H1 (cell line): ENCODE data around the gene FYTTD1. TPM values are rescaled to one million over a fixed set of nuclear protein-coding genes. Genes with fewer than 3 reads are reported as not detected.

Source experiments
- CTCF ChIA-PET: fragments of 300-600 bp; sonication (Branson Sonifier 250); formaldehyde crosslinking; loops from one replicate; lab custom pipeline; 2021; ENCODE audit not compliant: partially characterized antibody; lab: Charles Lee
- POLR2A ChIA-PET: fragments of 300-600 bp; sonication (Branson Sonifier 250); formaldehyde crosslinking; loops from one replicate; lab custom pipeline; 2021; ENCODE audit warnings: inconsistent platforms; ENCODE audit not compliant: partially characterized antibody; lab: Charles Lee
- DNase-seq, 2 experiments: peaks; one replicate each; pipeline versions ENCODE4 v3.0.0 to v3.0.0-alpha.2; 2010 to 2022; ENCODE audit warnings: low spot score in 2 of 2, low read depth in 1 of 2, mixed read lengths in 1 of 2
- FAIRE-seq: peaks from 2 replicates; lab custom pipeline; 2011; peaks lifted over from hg19 to GRCh38; lab: Jason Lieb, UNC
- H2AFZ ChIP-seq: 2 replicates; pipeline ENCODE4 v1.8.1; 2012; ENCODE audit warnings: low read length, inconsistent platforms
- H2AK5ac ChIP-seq: 2 replicates; pipeline ENCODE4 v1.6.1; 2013; ENCODE audit warnings: low read depth, low read length
- H2BK120ac ChIP-seq: replicated peaks from 2 replicates; pipeline ENCODE3; 2013; ENCODE audit warnings: low read depth, low read length, inconsistent platforms
- H2BK12ac ChIP-seq: 2 replicates; pipeline ENCODE4 v1.6.1; 2013; ENCODE audit warnings: low read depth, low read length
- H2BK15ac ChIP-seq: 2 replicates; pipeline ENCODE4 v1.6.1; 2013; ENCODE audit warnings: low read length
- H2BK20ac ChIP-seq: 2 replicates; pipeline ENCODE4 v1.6.1; 2013; ENCODE audit warnings: low read length
- H2BK5ac ChIP-seq: 2 replicates; pipeline ENCODE4 v1.6.1; 2013; ENCODE audit warnings: low read depth, low read length
- H3K14ac ChIP-seq: 2 replicates; pipeline ENCODE4 v1.6.1; 2013; ENCODE audit warnings: inconsistent platforms; ENCODE audit not compliant: insufficient read length
- H3K18ac ChIP-seq: 2 replicates; pipeline ENCODE4 v1.6.1; 2013; ENCODE audit warnings: low read length; ENCODE audit errors: extremely low read depth
- H3K23ac ChIP-seq: 2 replicates; pipeline ENCODE4 v1.6.1; 2013; ENCODE audit warnings: inconsistent platforms; ENCODE audit not compliant: insufficient read length
- H3K23me2 ChIP-seq: 2 replicates; pipeline ENCODE4 v1.6.1; 2013; ENCODE audit warnings: low read depth, low read length
- H3K27ac ChIP-seq: 2 replicates; pipeline ENCODE4 v1.6.1; 2011; ENCODE audit warnings: low read depth, low read length, inconsistent platforms
- H3K27me3 ChIP-seq, 4 experiments: replicated peaks in 1 of 4; 1 replicate in 1 of 4; 2 replicates in 3 of 4; pipeline versions ENCODE4 v1.6.1 to v1.8.1; 2011 to 2013; ENCODE audit warnings: low read length in 3 of 4, mild to moderate bottlenecking in 3 of 4, inconsistent platforms in 2 of 4, mixed read lengths in 2 of 4, moderate library complexity in 1 of 4; ENCODE audit not compliant: control insufficient read depth in 3 of 4, insufficient read depth in 3 of 4; ENCODE audit errors: extremely low read depth in 1 of 4
- H3K36me3 ChIP-seq, 4 experiments: 2 replicates each; pipeline versions ENCODE4 v1.6.1 to v1.8.1; 2011 to 2013; ENCODE audit warnings: mild to moderate bottlenecking in 4 of 4, low read length in 3 of 4, moderate library complexity in 2 of 4, control low read depth in 1 of 4, inconsistent platforms in 1 of 4; ENCODE audit not compliant: insufficient read depth in 4 of 4, control insufficient read depth in 2 of 4
- H3K4ac ChIP-seq: replicated peaks from 2 replicates; pipeline ENCODE3; 2013; ENCODE audit warnings: low read length, low read depth, mixed read lengths, inconsistent platforms; ENCODE audit not compliant: insufficient read length
- H3K4me1 ChIP-seq, 4 experiments: replicated peaks in 1 of 4; 1 replicate in 1 of 4; 2 replicates in 3 of 4; pipeline versions ENCODE4 v1.6.1 to v1.8.1; 2011 to 2013; ENCODE audit warnings: low read length in 3 of 4, inconsistent platforms in 2 of 4, mixed read lengths in 1 of 4; ENCODE audit not compliant: insufficient read depth in 4 of 4, control insufficient read depth in 3 of 4
- H3K4me2 ChIP-seq, 2 experiments: 2 replicates each; pipeline versions ENCODE4 v1.6.1 to v1.8.1; 2011 to 2013; ENCODE audit warnings: low read depth in 2 of 2, low read length in 2 of 2, control low read depth in 1 of 2, inconsistent platforms in 1 of 2, mild to moderate bottlenecking in 1 of 2; ENCODE audit not compliant: insufficient read depth in 1 of 2
- H3K4me3 ChIP-seq, 4 experiments: fragments of 200-600, 300-600 bp in 1 of 4; sonication (generic), shearing (Covaris generic), sonication (Bioruptor Twin) in 1 of 4; 2 replicates each; pipeline versions ENCODE4 v1.5.1 to v1.8.1; 2011 to 2016; ENCODE audit warnings: low read length in 4 of 4, low read depth in 3 of 4, control low read depth in 2 of 4, inconsistent platforms in 2 of 4, mild to moderate bottlenecking in 2 of 4, mixed read lengths in 1 of 4, moderate library complexity in 1 of 4; ENCODE audit not compliant: insufficient read depth in 2 of 4; ENCODE audit errors: extremely low read depth in 1 of 4
- H3K56ac ChIP-seq: replicated peaks from 2 replicates; pipeline ENCODE3; 2013; ENCODE audit warnings: low read depth, mild to moderate bottlenecking, mixed read lengths, low read length, inconsistent platforms; ENCODE audit not compliant: insufficient read length
- H3K79me1 ChIP-seq: 2 replicates; pipeline ENCODE4 v1.6.1; 2013; ENCODE audit warnings: low read depth, low read length, control low read depth
- H3K79me2 ChIP-seq, 2 experiments: 2 replicates each; pipeline versions ENCODE4 v1.6.1 to v1.8.1; 2012 to 2013; ENCODE audit warnings: low read length in 2 of 2, mild to moderate bottlenecking in 2 of 2, inconsistent platforms in 1 of 2; ENCODE audit not compliant: insufficient read depth in 2 of 2, control insufficient read depth in 1 of 2
- H3K9ac ChIP-seq, 4 experiments: replicated peaks in 1 of 4; 1 replicate in 1 of 4; 2 replicates in 3 of 4; pipeline versions ENCODE4 v1.6.1 to v1.8.1; 2011 to 2013; ENCODE audit warnings: low read depth in 3 of 4, low read length in 3 of 4, control low read depth in 2 of 4, mild to moderate bottlenecking in 2 of 4, moderate library complexity in 2 of 4, inconsistent platforms in 1 of 4; ENCODE audit errors: extremely low read depth in 1 of 4
- H3K9me3 ChIP-seq, 2 experiments: 2 replicates each; pipeline versions ENCODE4 v1.6.1 to v1.8.1; 2012 to 2013; ENCODE audit warnings: mild to moderate bottlenecking in 2 of 2, moderate library complexity in 2 of 2, control low read depth in 1 of 2, inconsistent platforms in 1 of 2, low read depth in 1 of 2, low read length in 1 of 2, mixed read lengths in 1 of 2; ENCODE audit not compliant: insufficient read depth in 2 of 2
- H4K20me1 ChIP-seq, 2 experiments: replicated peaks in 1 of 2; 2 replicates each; pipeline versions ENCODE3 to v1.8.1; 2011 to 2013; ENCODE audit warnings: inconsistent platforms in 2 of 2, low read length in 2 of 2, mild to moderate bottlenecking in 1 of 2; ENCODE audit not compliant: insufficient read depth in 2 of 2, control insufficient read depth in 1 of 2
- H4K5ac ChIP-seq: 2 replicates; pipeline ENCODE4 v1.6.1; 2013; ENCODE audit warnings: low read length, low read depth, mixed read lengths, inconsistent platforms; ENCODE audit not compliant: insufficient read length
- H4K8ac ChIP-seq: 2 replicates; pipeline ENCODE4 v1.8.0; 2013; ENCODE audit warnings: mild to moderate bottlenecking, moderate library complexity, low read length, inconsistent platforms; ENCODE audit not compliant: insufficient read depth; ENCODE audit errors: extremely low read depth
- H4K91ac ChIP-seq: replicated peaks from 2 replicates; pipeline ENCODE3; 2013; ENCODE audit warnings: low read length, mixed read lengths, inconsistent platforms; ENCODE audit not compliant: insufficient read length
- WGBS, 2 experiments: shearing (Covaris generic) in 1 of 2; methylation state at CpG; one replicate each; pipeline versions ENCODE4 v1.1.6 to v1.1.7; 2013 to 2015; ENCODE audit warnings: low lambda C conversion rate in 2 of 2, mixed read lengths in 2 of 2, inconsistent platforms in 1 of 2, low coverage in 1 of 2, missing lambda C conversion rate in 1 of 2; ENCODE audit not compliant: insufficient replicate concordance in 2 of 2, insufficient coverage in 1 of 2, insufficient read length in 1 of 2; ENCODE audit errors: extremely low coverage in 1 of 2, missing lambda C conversion rate in 1 of 2; 5-methylcytosine and 5-hydroxymethylcytosine counted together
- polyA plus RNA-seq, 7 experiments: library from polyadenylated mRNA; depleted of rRNA in 3 of 7; stranded (reverse) in 5 of 7; unstranded in 2 of 7; fragments of >200 nt in 5 of 7; fragments of 200-250 nt in 2 of 7; gene quantifications; 1 replicate in 5 of 7; 2 replicates in 1 of 7; 4 replicates in 1 of 7; pipeline versions ENCODE4 v1.2.1 to v1.2.3, GENCODE V29; 2011 to 2013; ENCODE audit warnings: missing spikeins in 2 of 7, mixed read lengths in 2 of 7
- total RNA-seq: library from RNA; stranded (reverse); fragmentation: NEBNext Ultra II Directional; extraction: Animal tissue kit (Norgen Biotek cat#: 25700); gene quantifications from 2 replicates; pipeline ENCODE4 v1.2.1, GENCODE V29; 2021

Gene FYTTD1
- total and polyA plus RNA-seq, 2 of the 8 experiments (the other 6 are each of a cell fraction or from before 2014, with no cell fraction given) = 3.1 to 24.4 TPM

GRCh38 chr3:197737749-197738462 is 11.8 kb upstream of the FYTTD1 start:
- H3K27ac ChIP-seq = no peak overlapping the region
- H3K4me3 ChIP-seq = peak overlapping the region; percentile 63 to 92 (median 88); a peak in 7 of 8 replicates
- no peaks in the 10 kb centered on the region for H3K9me3 ChIP-seq
- H3K23ac ChIP-seq = no peak overlapping the region
- H3K56ac ChIP-seq = no peak overlapping the region
- H3K4me1 ChIP-seq = no peaks in the 10 kb centered on the region; a peak in 1 of 7 replicates
- no peak overlapping the region for H2BK20ac ChIP-seq
- no peak for DNase-seq
- H2BK5ac ChIP-seq = 0 out of 2 replicates have a peak overlapping the region, but pooled peaks have one; percentile 73
- H4K5ac ChIP-seq = no peak overlapping the region
- POLR2A ChIA-PET = interaction anchor here (0.6 to 1.4 kb wide), 2 partner anchors 54 to 1470 kb away, joined by 3 to 4 read pairs; partner anchors contain the start of gene LRCH3
- H3K79me1 ChIP-seq = no peaks in the 10 kb centered on the region
- H2AK5ac ChIP-seq = no peak overlapping the region
- 72% methylated on average over 11 of the region's 11 CpGs; no CpG with 5 or more reads in 1 of the 2 experiments for WGBS, 2 experiments
- peak overlapping the region; percentile 95 to 99 for H3K4me2 ChIP-seq
- no peak for FAIRE-seq
- H3K18ac ChIP-seq = no peak overlapping the region
- no peaks in the 10 kb centered on the region for H3K36me3 ChIP-seq
- H4K91ac ChIP-seq = no peak overlapping the region
- H3K79me2 ChIP-seq = peaks cover 0 to 8% of the 10 kb centered on the region in 2 experiments; a peak in 2 of 4 replicates
- H3K9ac ChIP-seq = peak overlapping the region in 1 of 4 experiments; percentile 68; a peak in 1 of 7 replicates
- CTCF ChIA-PET = interaction anchor here (0.7 kb wide), 1 partner anchor 10 kb away, joined by 3 read pairs; no protein-coding TSS in a partner anchor
- H3K23me2 ChIP-seq = peaks cover 11% of the 10 kb centered on the region
- peaks cover 0 to 6% of the 10 kb centered on the region in 2 experiments for H4K20me1 ChIP-seq
- H3K4ac ChIP-seq = no peak overlapping the region
- no peak overlapping the region for H2BK120ac ChIP-seq
- no peak overlapping the region for H2BK15ac ChIP-seq
- 0 out of 2 replicates have a peak overlapping the region, but pooled peaks have one; percentile 23 for H2BK12ac ChIP-seq
- no peak overlapping the region for H4K8ac ChIP-seq
- H3K27me3 ChIP-seq = no peaks in the 10 kb centered on the region
- 0 out of 2 replicates have a peak overlapping the region, but pooled peaks have one; percentile 84 for H2AFZ ChIP-seq
- no peak overlapping the region for H3K14ac ChIP-seq
